Smooth muscle cell (in vitro differentiated cells): ENCODE measurements around the gene RSU1. TPM values are rescaled to one million over a fixed set of nuclear protein-coding genes. Genes with fewer than 3 reads are reported as not detected.

Experiments
- DNase-seq: peaks from one replicate; lab custom pipeline; 2025; ENCODE audit not compliant: unreplicated experiment; lab: John Stamatoyannopoulos, UW
- H2AFZ ChIP-seq: fragments of 200-600 bp; sonication (generic); 2 replicates; pipeline ENCODE4 v1.6.0; 2016; ENCODE audit warnings: antibody characterized with exemption, low read depth, mild to moderate bottlenecking
- H3F3A ChIP-seq: fragments of 200-600 bp; sonication (generic); 2 replicates; pipeline ENCODE4 v1.6.0; 2017; ENCODE audit warnings: antibody characterized with exemption, low read depth
- H3K27ac ChIP-seq: fragments of 200-600 bp; sonication (generic); 2 replicates; pipeline ENCODE4 v1.5.1; 2016; ENCODE audit warnings: low read depth, mild to moderate bottlenecking
- H3K27me3 ChIP-seq: fragments of 200-600 bp; sonication (generic); 2 replicates; pipeline ENCODE4 v1.6.1; 2016; ENCODE audit warnings: low read depth, mild to moderate bottlenecking
- H3K36me3 ChIP-seq: fragments of 200-600 bp; sonication (generic); 2 replicates; pipeline ENCODE4 v1.5.1; 2016; ENCODE audit warnings: low read depth
- H3K4me1 ChIP-seq: fragments of 200-600 bp; sonication (generic); 2 replicates; pipeline ENCODE4 v1.5.1; 2016; ENCODE audit warnings: low read depth
- H3K4me2 ChIP-seq: fragments of 200-600 bp; sonication (generic); 2 replicates; pipeline ENCODE4 v1.6.0; 2016; ENCODE audit warnings: mild to moderate bottlenecking
- H3K4me3 ChIP-seq: fragments of 200-600 bp; sonication (generic); 2 replicates; pipeline ENCODE4 v1.5.1; 2016; ENCODE audit warnings: mild to moderate bottlenecking
- H3K79me2 ChIP-seq: fragments of 200-600 bp; sonication (generic); 2 replicates; pipeline ENCODE4 v1.6.0; 2016; ENCODE audit warnings: low read depth, mild to moderate bottlenecking
- H3K9ac ChIP-seq: fragments of 200-600 bp; sonication (generic); 2 replicates; pipeline ENCODE4 v1.6.0; 2016; ENCODE audit warnings: low read depth
- H3K9me3 ChIP-seq: fragments of 200-600 bp; sonication (generic); replicated peaks from 2 replicates; pipeline ENCODE4 v1.5.1; 2016; ENCODE audit warnings: low read depth
- H4K20me1 ChIP-seq: fragments of 200-600 bp; sonication (generic); 2 replicates; pipeline ENCODE4 v1.6.0; 2016; ENCODE audit warnings: low read depth
- WGBS: methylation state at CpG from one replicate; pipeline ENCODE4 v1.1.7; 2016; ENCODE audit warnings: low lambda C conversion rate; 5-methylcytosine and 5-hydroxymethylcytosine counted together
- polyA plus RNA-seq: library from polyadenylated mRNA; unstranded; fragments of >200 nt; fragmentation: Nextera tagmentation; extraction: Ambion mirVana; gene quantifications from 2 replicates; pipeline ENCODE4 v1.2.1, GENCODE V29; 2016
- total RNA-seq: library from RNA; depleted of rRNA; stranded (reverse); fragments of >200 nt; gene quantifications from 2 replicates; pipeline ENCODE4 v1.2.3, GENCODE V29; 2014
- TF ChIP-seq, protein P1 (sequence below): fragments of 200-600 bp; sonication (generic); IDR thresholded peaks from 2 replicates; pipeline ENCODE4 v1.5.1; 2017; ENCODE audit warnings: borderline replicate concordance, mild to moderate bottlenecking, antibody characterized with exemption; ENCODE audit not compliant: insufficient read depth, poor library complexity, severe bottlenecking

Gene RSU1
- total and polyA plus RNA-seq, 2 experiments from 2014 or later = 110 to 128 TPM

- Histone ChIP-seq H3K4me1 (no peaks in the 10 kb centered on the region), H3K79me2 (no peaks in the 10 kb centered on the region), H3K27ac (no peak overlapping the region), H3F3A (no peaks in the 10 kb centered on the region), H3K4me3 (no peak overlapping the region), H3K36me3 (no peaks in the 10 kb centered on the region), H3K27me3 (no peaks in the 10 kb centered on the region), H3K4me2 (no peak overlapping the region), H3K9me3 (no peaks in the 10 kb centered on the region), H2AFZ (no peak overlapping the region), H3K9ac (no peak overlapping the region), H4K20me1 (peaks cover 74% of the 10 kb centered on the region)
- DNase-seq = no peak
- 89% methylated on average over 12 of the region's 12 CpGs for WGBS
- TF ChIP-seq, protein P1, sequence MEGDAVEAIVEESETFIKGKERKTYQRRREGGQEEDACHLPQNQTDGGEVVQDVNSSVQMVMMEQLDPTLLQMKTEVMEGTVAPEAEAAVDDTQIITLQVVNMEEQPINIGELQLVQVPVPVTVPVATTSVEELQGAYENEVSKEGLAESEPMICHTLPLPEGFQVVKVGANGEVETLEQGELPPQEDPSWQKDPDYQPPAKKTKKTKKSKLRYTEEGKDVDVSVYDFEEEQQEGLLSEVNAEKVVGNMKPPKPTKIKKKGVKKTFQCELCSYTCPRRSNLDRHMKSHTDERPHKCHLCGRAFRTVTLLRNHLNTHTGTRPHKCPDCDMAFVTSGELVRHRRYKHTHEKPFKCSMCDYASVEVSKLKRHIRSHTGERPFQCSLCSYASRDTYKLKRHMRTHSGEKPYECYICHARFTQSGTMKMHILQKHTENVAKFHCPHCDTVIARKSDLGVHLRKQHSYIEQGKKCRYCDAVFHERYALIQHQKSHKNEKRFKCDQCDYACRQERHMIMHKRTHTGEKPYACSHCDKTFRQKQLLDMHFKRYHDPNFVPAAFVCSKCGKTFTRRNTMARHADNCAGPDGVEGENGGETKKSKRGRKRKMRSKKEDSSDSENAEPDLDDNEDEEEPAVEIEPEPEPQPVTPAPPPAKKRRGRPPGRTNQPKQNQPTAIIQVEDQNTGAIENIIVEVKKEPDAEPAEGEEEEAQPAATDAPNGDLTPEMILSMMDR = no peak
Measured at GRCh38 chr10:16765509-16766375, 51.5 kb downstream of the RSU1 start.

DNA sequence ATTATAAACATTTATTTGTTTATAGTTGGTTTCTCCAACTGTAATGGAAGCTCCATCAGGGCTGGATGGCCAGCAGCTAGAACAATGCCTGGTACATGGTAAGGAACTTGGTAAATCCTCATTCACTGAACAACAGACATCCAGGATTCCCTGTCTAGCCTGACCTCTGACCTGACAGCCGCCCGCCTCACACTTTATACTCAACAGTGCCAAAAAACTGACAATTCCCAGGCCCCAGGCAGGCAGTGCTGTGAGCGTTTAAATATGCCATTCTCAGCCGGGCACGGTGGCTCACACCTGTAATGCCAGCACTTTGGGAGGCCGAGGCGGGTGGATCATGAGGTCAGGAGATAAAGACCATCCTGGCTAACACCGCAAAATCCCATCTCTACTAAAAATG lies 55.9 kb downstream of the RSU1 start:
- no peak overlapping the region for H3K4me3 ChIP-seq
- no peak for DNase-seq
- 96% methylated on average over 8 of the region's 8 CpGs for WGBS
- H3K27ac ChIP-seq = no peak overlapping the region
- peaks cover 5% of the 10 kb centered on the region for H3K36me3 ChIP-seq
- no peaks in the 10 kb centered on the region for H3K4me1 ChIP-seq
- no peak overlapping the region for H3K4me2 ChIP-seq
- no peaks in the 10 kb centered on the region for H3F3A ChIP-seq
- H3K27me3 ChIP-seq = no peaks in the 10 kb centered on the region
- H3K9me3 ChIP-seq = no peaks in the 10 kb centered on the region
- no peaks in the 10 kb centered on the region for H3K79me2 ChIP-seq
- H2AFZ ChIP-seq = no peak overlapping the region
- H3K9ac ChIP-seq = no peak overlapping the region
- peaks cover 49% of the 10 kb centered on the region for H4K20me1 ChIP-seq
- TF ChIP-seq, protein P1 = no peak

DNA sequence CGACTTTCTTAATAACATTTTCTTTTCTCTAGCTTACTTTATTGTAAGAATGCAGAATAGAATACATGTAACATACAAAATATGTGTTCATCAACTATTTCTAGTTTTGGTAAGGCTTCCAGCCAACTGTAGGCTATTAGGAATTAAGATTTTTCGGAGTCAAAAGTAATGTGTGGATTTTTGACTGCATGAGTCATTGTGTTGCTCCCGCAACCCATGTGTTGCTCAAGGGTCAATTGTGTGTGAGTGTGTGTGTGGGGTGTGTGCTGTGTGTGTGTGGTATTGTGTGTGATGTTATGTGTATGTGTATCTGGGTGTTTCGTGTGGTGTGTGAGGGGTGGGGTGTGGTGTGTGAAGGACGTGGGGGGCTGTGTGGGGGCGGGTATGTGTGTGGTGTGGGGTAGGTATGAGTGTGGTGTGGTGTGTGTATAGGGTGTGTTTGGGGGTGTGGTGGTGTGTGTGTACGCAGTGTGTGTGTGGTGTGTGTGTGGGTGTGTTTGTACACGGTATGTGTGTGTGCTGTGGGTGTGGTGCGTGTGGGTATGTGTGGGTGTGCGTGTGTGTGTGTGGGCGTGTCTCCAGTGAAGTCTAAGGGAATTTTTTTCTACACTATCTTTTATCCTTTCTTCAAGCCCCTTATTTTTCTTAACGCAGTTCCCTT lies 60.5 kb downstream of the RSU1 start:
- H3K79me2 ChIP-seq = no peaks in the 10 kb centered on the region
- no peaks in the 10 kb centered on the region for H3K27me3 ChIP-seq
- no peak overlapping the region for H3K4me3 ChIP-seq
- 81% methylated on average over 5 of the region's 12 CpGs for WGBS
- no peak for DNase-seq
- H3F3A ChIP-seq = no peaks in the 10 kb centered on the region
- no peaks in the 10 kb centered on the region for H3K4me1 ChIP-seq
- H2AFZ ChIP-seq = no peak overlapping the region
- no peaks in the 10 kb centered on the region for H3K9me3 ChIP-seq
- no peak overlapping the region for H3K27ac ChIP-seq
- peaks cover 38% of the 10 kb centered on the region for H4K20me1 ChIP-seq
- no peak overlapping the region for H3K4me2 ChIP-seq
- no peak overlapping the region for H3K9ac ChIP-seq
- TF ChIP-seq, protein P1 = no peak
- H3K36me3 ChIP-seq = peaks cover 5% of the 10 kb centered on the region
